ENCODE measurements around the gene NKAIN2.
A peak's percentile ranks its signal among the peaks of the same experiment; 100 is the strongest.

NKAIN2 gene

DNA sequence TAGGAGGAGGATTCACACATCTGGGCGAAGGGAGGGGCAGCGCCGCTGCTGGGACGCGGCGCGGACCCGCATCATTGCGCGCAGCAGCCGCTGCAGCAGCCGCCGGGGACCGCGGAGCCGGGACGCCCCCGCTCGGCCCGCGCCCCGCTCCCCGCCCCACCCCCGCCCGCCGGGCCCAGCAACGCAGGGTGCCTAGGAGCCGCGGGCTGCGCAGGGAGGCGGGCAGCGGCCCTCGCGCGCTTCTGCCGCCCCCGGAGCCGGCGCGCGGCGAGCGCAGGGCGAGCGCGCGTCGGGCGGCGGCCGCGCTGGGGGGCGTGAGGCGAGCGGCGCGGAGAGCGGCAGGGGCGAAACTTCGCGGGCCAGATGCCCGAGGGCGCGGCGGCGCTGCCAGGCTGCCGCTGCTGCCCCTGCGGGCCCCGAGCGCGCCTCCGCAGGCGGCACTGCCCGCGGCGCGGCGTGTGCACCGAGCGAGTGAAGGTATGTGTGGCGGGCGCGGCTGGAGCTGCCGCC is at the start of gene NKAIN2:
TSS of gene NKAIN2 (plus strand) at position 362 of the 510 bp plus-strand sequence.
- DNase-seq (ENCODE audit: low spot score) = no peak

DNA sequence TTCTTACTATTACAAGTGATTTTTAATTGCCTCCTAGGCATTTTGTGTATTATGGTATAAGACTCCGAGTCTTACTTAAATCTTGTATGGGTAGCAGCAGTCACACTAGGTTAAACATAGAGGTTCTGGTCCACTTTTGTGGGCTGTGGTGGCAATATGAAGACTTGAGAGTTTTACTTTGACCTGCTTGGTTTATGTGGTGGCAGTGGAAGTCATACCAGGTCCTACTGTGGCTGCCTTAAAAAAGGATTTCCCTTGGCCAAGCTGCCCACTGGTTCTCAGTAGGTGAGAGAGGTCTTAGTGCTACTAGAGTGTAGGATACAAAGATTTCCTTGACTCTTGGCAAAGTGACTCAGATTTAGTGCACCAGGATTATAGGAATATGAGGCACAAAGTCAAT is 44.2 kb upstream of the NKAIN2 start:
- DNase-seq (ENCODE audit: low spot score) = no peak

DNA sequence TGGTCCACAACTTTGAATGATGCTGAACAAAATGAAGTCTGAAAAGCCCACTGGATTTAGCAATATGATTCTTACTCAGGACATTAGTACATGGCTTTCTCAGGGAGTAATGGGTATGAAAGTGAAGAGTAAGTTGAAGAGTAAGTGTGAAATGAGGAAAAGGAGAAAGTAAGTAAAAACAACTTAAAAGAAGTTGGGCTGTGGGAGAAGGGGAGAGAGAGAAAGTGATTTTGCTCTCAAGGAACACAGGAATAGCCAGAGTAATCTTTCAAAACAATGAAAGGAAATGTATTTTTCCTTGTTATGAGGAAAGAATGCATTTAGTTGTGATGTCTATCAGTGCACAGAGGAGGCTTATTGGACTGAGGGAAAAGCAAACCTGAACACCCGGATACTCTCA is 39.8 kb upstream of the NKAIN2 start:
- DNase-seq (ENCODE audit: low spot score) = no peak

DNA sequence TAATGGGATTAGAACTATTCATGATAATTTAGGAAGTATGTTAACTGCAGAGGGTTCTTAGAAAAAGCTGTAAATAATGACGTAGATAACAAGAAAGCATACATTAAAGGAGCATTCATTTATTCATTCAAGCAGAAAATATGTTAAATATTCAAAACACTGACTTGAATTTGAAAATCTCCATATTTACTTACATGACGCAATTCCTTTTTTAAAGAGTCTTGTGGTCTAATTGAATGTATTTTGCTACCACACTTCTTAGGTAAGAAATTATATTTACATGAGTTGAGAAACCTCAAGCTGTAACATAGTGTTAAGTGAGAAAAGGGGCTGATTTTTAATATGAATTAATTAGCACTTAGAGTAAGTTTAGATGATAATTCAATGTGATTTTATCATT is 38.9 kb upstream of the NKAIN2 start:
- no peak for DNase-seq (ENCODE audit: low spot score)

DNA sequence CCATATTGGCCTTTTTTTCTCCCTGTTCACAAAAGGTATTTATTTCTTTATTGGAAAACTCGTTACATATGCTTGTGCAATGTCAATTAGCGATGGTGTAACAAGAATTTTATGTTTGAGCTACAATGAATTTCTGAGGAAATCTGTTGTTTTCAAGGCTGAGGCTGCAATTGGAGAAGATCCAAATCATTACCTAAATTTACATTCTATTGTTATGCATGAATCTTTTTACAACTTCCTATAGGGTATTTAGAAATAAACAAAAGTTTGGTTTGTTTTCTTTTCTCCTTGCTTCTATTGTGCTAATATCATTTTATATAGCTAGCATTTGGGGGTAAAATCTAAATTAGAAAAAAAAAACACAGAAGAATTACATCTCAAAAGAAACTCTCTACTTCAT is 34.7 kb upstream of the NKAIN2 start:
- no peak for DNase-seq (ENCODE audit: low spot score)

DNA sequence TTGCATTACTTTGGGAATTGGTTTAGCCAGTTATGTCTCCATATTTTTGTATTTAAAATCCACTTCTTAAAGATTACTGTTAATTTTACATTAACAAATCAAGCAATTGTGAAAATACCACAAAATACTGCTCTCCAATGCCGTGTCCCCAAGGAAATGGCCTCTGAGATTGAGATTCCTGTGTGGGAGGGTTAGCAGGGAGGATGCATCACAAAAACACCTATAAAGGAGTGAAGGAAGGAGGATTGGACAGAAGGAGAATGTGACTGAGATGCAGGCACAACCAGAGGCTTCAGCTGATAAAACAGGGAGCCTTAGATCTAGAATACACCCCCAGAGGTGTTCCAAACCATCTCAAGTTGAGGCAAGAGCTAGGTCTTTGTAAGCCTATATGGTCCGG is 34.2 kb upstream of the NKAIN2 start:
- DNase-seq (ENCODE audit: low spot score) = no peak

DNA sequence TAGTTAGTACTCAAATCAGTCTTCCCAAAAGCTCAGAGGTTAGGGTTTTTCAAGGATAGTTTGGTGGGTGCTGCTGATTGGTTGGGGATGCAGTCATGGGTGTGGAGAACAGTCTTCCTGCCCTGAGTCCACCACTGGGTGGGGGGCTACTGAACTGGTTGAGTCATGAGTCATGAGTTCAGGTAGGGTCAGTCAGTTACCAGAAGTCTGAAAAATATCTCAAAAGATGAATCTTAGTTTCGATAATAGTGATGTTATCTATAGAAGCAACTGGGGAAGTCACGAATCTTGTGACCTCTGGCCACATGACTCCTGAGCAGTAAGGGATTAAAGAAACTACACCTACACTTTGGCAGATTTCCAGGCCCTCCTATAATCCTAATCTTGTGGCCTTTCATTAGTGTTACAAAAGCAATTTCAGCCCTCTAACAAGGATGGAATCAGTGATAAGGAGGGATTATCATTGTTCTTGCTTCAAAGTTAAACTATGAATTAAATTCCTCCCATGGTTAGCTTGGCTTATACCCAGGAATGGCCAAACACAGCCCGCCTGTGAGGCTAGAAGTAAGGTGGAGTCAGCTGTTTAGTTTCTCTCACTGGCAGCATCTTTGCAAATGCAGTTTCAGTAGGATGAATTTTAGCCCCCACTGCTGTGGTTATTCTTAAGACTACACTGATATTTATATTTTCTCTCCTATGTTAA is 33.3 kb upstream of the NKAIN2 start:
- DNase-seq (ENCODE audit: low spot score) = no peak

DNA sequence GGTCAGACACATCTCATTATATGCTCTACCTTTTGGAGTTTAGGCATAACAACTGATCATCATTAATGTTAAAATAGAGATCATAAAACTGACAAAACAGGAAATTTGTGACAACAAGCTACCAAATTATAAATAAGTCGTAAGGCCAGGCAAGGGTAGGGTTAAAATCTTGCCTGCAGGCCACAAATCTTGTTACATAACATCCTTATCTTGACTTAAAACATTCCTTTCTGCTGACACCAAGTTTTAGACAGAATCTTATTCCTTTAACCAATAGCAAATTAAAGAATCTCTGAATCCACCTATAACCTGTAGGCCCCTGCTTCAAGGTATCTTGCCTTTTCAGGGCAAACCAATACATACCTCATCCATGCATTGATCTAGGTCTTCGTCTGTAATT is 32.5 kb upstream of the NKAIN2 start:
- no peak for DNase-seq (ENCODE audit: low spot score)

DNA sequence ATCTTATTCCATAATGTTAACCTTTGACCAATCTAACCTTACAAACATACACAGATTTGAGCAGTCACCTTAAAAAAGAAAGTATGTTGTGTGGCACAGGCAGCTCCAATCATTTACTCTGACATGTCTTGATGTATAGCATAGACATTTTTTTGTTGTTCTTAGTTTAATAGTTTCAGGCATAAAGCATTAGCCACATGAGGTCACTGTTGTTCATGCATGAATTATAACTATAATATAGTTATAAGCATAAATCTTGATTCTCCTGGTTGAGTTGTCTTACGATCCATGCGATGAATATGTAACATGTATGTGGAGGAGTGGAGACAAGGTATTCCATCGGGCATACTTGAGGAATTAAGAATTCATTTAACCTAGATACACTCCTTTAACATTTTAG is 26.1 kb upstream of the NKAIN2 start:
- no peak for DNase-seq (ENCODE audit: low spot score)

DNA sequence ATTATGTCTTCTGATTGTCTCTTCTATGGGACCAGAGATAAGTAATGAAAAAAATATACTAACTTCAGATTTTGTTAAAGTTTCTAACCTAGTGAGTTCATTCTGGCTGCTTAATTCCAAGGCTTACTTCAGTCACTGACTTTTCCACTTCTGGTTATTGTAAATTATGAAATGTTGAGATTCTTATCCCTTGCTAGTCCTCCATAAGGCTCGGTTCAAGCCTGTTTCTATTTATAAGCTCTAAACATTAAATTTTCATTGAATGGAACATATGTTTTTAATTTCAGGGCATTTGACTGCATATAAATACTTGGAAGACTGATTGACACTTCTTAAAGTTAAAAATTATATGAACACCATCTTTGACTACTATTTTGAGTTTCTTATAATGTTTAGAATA is 23.6 kb upstream of the NKAIN2 start:
- no peak for DNase-seq (ENCODE audit: low spot score)

DNA sequence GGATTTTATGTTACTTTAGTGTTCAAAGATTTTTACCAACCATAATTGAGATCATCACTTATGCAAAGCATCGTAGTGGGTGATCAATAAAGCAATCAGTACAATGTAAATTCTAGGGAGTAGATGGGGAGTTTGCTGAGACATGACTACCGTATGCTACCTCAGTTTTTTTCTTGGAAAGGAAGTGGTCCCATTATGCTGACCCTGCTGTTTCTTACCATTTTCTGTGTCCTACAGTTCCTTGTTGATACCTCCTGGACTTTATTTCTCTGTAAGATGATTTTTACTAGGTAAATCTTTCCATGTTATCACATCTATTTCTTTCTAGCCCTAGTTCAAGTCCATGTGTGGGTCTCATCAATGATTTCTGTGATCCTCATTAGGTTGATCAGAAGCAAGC is 19.3 kb upstream of the NKAIN2 start:
- DNase-seq (ENCODE audit: low spot score) = no peak

DNA sequence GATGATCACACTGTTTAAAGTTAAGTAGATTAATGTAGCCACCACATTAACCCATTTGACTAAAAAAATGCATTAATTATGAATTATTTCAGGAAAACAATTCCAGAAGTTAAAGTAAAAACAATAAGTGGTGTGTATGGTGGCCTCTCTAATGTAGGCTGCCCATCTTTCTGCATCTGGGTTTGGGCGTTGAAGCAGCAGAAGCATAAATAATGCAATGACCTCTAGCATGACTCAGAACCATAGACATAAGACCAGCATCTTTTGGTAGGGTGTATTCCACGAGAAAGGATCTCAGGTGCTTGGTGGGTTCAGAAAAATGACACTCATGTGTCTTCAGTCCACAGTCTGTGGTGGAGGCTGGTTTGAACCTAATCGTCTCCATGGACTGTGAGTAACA is 18.6 kb upstream of the NKAIN2 start:
- DNase-seq (ENCODE audit: low spot score) = no peak

DNA sequence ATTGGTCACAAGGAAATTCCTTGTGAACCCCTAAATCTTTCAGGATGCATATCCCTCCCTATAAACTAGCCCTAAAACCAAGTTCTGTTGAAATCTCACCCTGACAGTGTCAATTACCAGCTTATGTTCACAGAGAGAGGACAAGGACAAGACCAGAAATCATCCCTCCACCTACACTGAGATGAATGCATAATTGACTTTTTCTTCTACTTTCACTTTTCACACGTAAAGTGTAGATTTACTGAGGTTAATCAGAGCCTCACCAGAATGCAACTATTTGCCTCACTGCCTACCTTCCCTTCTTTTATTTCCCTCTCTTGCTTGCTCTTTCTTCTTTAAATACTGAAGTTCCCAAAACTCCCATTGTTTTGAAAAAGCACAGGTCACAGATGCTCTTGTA is 15.3 kb upstream of the NKAIN2 start:
- DNase-seq (ENCODE audit: low spot score) = no peak

DNA sequence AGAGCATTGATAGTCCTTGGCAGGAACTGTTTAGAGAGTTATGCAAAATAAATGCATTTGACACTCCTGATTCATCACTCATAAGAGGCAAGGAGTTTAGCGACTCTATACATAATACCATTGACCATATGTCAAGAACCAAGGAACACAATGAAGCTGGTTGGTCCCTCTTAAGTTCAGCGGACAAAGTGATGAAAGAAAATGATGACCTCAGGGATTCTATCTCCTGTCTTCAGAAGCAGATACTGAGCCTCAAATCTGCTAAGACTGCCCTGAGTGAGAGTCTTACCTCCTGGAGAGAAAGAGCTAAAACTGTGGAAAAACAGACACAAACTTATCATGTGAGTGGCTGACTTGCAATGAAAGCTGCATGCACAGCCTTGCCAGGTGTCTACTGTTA is 9.5 kb upstream of the NKAIN2 start:
- DNase-seq (ENCODE audit: low spot score) = no peak

DNA sequence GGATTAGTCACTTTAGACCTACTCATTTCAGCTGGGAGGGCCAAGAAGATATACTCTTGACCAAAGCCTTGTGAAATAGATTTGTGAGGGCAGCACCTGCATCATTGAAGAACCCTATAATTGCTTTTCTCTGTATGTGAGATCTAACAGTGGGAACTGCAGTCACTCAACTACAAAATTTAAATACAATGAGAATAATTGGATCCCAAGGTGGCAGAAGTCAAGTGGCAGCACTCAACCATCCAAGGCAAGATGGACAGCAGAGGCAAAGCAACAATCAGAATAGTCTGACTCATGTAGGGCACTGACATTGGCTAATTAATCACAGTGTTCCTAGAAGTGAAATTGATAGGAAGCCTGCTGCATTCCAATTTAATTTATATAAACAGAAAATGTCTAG is 8.9 kb upstream of the NKAIN2 start:
- DNase-seq (ENCODE audit: low spot score) = no peak

DNA sequence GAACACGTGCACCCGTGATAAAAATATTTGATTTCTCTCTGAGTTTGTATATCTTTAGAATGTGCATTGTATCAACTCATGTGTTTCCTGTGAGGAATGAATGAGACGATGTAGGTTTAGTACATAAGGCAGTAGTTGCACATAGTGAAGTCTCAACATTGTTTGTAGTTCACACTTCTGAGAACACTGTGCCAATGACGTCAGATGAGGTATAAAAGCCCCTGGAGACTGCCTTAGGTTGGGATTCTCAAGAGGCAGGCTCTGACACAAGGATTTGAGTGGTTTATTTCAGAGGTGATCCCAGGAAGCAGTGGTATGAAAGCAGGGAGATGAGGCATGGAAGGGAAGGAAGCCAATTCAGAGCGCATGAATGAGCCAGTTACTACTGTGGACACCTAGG is 2.6 kb upstream of the NKAIN2 start:
- no peak for DNase-seq (ENCODE audit: low spot score)

DNA sequence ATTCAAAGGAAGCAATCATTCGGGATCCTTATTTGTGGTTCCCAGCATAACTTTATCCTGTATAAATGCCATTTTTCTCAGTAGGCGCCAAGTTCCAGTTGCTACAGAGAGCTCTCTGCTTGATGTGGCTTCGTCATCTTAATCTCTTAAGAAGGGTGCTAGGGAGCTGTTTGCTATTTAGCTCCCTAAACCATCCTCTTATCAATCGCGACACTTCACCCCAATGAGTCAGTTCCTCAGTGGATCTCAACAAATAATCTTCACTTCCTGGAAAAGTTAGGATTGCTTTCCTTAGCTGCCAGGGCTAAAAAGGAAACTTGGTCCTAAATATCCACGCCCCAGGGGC is 1.3 kb upstream of the NKAIN2 start:
- no peak for DNase-seq (ENCODE audit: low spot score)

DNA sequence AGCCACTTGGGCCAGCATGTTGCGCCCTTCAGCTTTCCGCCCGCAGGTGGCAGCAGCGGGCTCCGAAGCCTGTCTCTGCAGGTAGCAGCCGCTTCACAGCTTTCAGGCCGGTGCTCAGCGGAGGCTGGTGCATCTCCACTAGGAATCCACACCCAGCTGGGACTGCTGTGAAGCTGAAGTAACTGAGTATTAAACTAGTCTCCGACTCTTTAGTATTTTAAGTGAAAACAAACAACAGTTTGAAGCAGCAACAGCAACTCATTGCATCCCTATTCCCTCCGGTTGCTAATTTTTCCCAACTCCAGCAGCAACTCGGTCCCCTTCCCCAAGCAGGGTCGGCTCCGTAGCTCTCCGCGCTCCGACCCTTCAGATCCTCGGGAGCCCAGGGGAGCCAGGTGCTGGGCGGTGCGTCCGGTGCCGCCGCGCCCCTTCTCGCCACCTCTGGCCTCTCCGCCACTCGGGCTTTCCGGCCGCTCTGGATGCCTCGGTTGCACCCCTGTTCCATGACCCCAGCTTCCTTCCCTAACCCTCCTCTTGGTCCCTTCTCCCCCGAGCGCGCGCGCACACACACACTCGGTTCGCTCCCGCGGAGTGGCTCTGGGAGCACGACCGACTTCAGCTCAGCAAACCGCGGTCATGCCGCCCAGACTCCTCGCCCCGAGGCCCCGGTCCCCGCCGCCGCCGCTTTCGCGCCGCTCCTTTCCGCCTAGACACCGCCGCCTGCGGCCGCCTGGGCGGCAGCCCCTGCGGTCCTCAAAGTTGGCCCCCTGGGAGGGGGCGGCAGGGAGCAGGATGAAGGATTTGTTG is 765 bp upstream of the NKAIN2 start:
- DNase-seq (ENCODE audit: low spot score) = peak; percentile 92

DNA sequence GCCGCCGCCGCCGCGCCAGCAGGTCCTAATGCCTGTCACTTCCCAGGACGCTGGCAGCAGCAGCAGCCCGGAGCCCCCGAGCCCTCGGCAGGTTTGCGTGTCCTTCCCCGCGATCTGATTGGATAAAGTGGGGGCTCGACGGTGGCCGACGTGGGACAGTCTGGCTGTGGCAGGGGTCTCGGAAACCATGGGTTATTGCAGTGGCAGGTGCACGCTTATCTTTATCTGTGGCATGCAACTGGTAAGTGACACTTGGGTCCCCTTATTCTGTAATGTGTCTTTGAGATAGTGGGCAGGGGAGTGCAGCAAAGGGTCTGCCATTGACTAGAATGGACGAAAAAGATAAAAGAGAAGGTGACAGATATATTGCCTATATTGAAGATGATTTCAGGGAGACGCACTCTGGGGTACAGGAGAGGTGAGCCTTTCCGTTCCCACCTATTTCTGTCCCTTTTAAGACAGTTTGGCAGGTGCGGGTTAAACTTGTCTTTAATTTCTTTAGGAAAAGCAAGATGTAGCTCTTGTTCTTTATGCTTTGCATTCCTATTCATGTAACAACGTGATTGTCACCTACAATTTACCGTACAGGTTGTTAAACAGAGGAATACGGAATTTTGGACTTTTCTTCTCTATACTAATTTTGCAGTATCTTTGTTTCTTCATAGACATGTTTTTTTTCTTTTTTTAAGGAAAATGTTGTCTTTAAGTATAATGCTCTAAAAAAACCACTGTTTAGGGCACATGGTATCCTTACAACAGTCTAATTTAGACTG is 535 bp downstream of the NKAIN2 start:
- DNase-seq (ENCODE audit: low spot score) = peak; percentile 27

DNA sequence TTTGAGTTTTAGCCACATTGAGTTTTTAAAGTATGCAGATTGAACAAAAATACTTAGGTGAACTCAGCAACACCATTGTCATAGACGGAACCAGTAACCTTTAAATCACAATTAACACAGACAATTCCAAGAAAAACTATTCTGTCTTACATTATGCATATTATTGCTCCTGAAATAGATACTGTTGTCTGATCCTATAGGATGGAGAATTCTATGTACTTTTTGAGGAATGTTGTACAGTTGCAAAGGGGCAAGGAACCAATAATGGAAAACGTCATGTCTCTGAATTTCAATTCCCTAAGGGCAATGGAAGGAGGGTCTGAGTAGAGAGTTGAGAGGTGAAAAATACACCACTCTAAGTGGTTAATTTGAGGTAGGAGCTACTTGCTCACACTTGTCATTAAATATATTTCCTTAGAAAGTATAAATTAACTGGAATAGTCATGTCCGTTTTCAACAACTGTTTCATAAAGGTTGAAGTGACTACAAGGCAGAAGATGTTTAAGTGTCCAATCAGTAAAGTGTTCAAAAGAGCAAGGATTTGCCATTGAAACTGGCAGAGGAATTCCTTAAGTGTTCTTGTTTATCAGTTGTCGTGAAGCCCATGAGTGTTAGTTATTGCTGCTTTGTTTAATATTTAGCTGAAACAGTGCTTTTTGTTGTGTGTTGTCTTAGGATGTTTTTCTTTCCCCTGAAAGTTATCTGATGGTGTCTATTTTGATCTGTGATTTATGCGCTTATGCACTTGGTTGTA is 1.3 kb downstream of the NKAIN2 start:
- no peak for DNase-seq (ENCODE audit: low spot score)

DNA sequence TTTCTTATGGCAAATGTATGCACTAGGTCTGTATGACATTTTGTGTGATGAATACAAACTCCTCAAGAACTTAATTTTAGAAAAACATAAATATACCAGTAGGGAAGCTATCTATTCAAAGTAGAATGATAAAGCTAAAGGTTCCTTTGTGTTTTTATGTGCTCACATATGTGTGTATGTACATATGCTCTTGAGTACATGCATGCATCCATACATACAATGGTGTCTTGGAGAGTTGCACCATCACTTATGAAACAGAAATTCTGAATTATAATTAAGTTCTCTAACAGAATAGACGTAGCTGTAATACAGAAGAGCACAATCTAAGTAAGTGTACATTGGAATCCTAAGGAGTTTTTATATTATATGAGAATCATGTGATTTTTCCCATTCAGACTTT is 2.3 kb downstream of the NKAIN2 start:
- no peak for DNase-seq (ENCODE audit: low spot score)

DNA sequence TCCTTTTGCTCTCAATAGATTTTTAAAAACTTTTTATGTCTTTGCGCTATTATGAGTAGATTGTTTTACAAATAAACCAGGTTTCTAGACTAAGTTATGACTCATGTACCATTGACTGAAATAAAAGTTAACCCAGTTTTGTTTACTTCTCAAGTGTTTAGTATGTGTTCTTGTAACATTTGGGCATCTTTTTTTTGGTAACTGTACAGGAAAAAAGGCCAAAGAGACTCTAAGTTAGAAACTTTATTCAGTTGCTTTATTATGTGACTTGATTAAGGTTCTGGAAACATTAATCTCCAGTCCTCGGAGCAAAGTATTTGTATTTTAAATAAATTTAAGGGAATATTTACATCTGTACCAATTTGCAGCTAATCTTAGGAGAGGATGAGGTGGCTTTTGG is 2.9 kb downstream of the NKAIN2 start:
- no peak for DNase-seq (ENCODE audit: low spot score)
